ENCODE results near the gene ZNF609. TPM values are rescaled to one million over a fixed set of nuclear protein-coding genes. Genes with fewer than 3 reads are reported as not detected.

The ZNF609 gene
- total and polyA plus RNA-seq, 4 donors = 8.1 to 54.2 (median 22.0) TPM

- Histone ChIP-seq H3K27me3 (ENCODE audit: control insufficient read depth in 3 of 3, insufficient read depth in 3 of 3, low read length in 2 of 3) (no peaks in the 10 kb centered on the region), H3K9me3 (ENCODE audit: control insufficient read depth in 4 of 4, insufficient read depth in 3 of 4, low read length in 3 of 4) (no peaks in the 10 kb centered on the region), H3K4me1 (ENCODE audit: control insufficient read depth in 5 of 5, insufficient read depth in 5 of 5, low read length in 5 of 5) (peaks cover 4 to 22% (median 17%) of the 10 kb centered on the region in 5 donors), H3K9ac (ENCODE audit: insufficient read depth in 1 of 2, low read length in 2 of 2) (no peak overlapping the region), H3K4me3 (no peak overlapping the region), H3K27ac (ENCODE audit: low read depth in 1 of 2, low read length in 1 of 2) (no peak overlapping the region), H3K36me3 (ENCODE audit: control insufficient read depth in 4 of 4, insufficient read depth in 4 of 4, low read length in 4 of 4) (peaks cover 0 to 18% (median 13%) of the 10 kb centered on the region in 4 donors)
- DNase-seq = no peak
- no peak for ATAC-seq (ENCODE audit: insufficient read depth, low FRiP score)
- WGBS, 2 donors = 33 to 40% methylated on average over 2 of the region's 2 CpGs
- no peak for TF ChIP-seq CTCF (IDR thresholded peaks at IDR 0.05; ENCODE audit: control extremely low read depth, extremely low read depth)
Measured at GRCh38 chr15:64502151-64502550, 41.8 kb downstream of the ZNF609 start.

- H3K9ac ChIP-seq (ENCODE audit: insufficient read depth in 1 of 2, low read length in 2 of 2) = no peak overlapping the region
- peaks cover 6 to 26% (median 19%) of the 10 kb centered on the region in 5 donors for H3K4me1 ChIP-seq (ENCODE audit: control insufficient read depth in 5 of 5, insufficient read depth in 5 of 5, low read length in 5 of 5)
- ATAC-seq (ENCODE audit: insufficient read depth, low FRiP score) (no peak), DNase-seq (no peak)
- H3K27ac ChIP-seq (ENCODE audit: low read depth in 1 of 2, low read length in 1 of 2) = peak overlapping the region in 1 of 2 donors; percentile 42
- H3K27me3 ChIP-seq (ENCODE audit: control insufficient read depth in 3 of 3, insufficient read depth in 3 of 3, low read length in 2 of 3) = no peaks in the 10 kb centered on the region
- TF ChIP-seq CTCF (IDR thresholded peaks at IDR 0.05; ENCODE audit: control extremely low read depth, extremely low read depth) = no peak
- WGBS, 2 donors = 58 to 70% methylated on average over 3 of the region's 3 CpGs
- peaks cover 0 to 18% (median 13%) of the 10 kb centered on the region in 4 donors for H3K36me3 ChIP-seq (ENCODE audit: control insufficient read depth in 4 of 4, insufficient read depth in 4 of 4, low read length in 4 of 4)
- no peaks in the 10 kb centered on the region for H3K9me3 ChIP-seq (ENCODE audit: control insufficient read depth in 4 of 4, insufficient read depth in 3 of 4, low read length in 3 of 4)
- H3K4me3 ChIP-seq = no peak overlapping the region
Measured at GRCh38 chr15:64502551-64502950, 42.2 kb downstream of the ZNF609 start.

DNA sequence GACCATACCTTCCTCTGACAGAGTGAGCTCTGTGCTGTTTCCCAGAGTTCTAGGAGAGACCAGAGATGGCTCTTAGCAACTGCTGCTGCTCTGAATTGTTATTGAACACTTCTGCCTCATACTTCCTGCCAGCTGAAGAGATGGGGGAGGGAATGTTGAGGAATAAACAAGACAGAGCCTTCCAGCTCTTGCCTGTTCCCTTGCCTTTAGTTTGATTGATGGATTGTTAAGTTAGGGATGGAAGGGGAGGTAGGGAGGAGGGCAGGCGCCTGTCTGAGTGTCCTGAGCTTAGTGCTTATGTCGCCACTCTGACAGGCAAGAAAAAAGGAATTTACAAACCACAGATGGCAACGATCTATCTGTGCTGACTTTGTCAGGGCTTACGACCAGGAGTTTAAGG is 42.8 kb downstream of the ZNF609 start:
- no peak for ATAC-seq (ENCODE audit: insufficient read depth, low FRiP score)
- Histone ChIP-seq H3K9me3 (ENCODE audit: control insufficient read depth in 4 of 4, insufficient read depth in 3 of 4, low read length in 3 of 4) (no peaks in the 10 kb centered on the region), H3K27ac (ENCODE audit: low read depth in 1 of 2, low read length in 1 of 2) (peak overlapping the region in 1 of 2 donors; percentile 61), H3K4me1 (ENCODE audit: control insufficient read depth in 5 of 5, insufficient read depth in 5 of 5, low read length in 5 of 5) (peaks cover 6 to 31% (median 24%) of the 10 kb centered on the region in 5 donors), H3K36me3 (ENCODE audit: control insufficient read depth in 4 of 4, insufficient read depth in 4 of 4, low read length in 4 of 4) (peaks cover 0 to 18% (median 13%) of the 10 kb centered on the region in 4 donors), H3K4me3 (no peak overlapping the region), H3K27me3 (ENCODE audit: control insufficient read depth in 3 of 3, insufficient read depth in 3 of 3, low read length in 2 of 3) (no peaks in the 10 kb centered on the region), H3K9ac (ENCODE audit: insufficient read depth in 1 of 2, low read length in 2 of 2) (no peak overlapping the region)
- peak; percentile 49 to 80 (median 77) for DNase-seq
- WGBS, 2 donors = 3 to 13% methylated on average over 4 of the region's 4 CpGs
- no peak for TF ChIP-seq CTCF (IDR thresholded peaks at IDR 0.05; ENCODE audit: control extremely low read depth, extremely low read depth)

- WGBS, 2 donors = 3 to 13% methylated on average over 1 of the region's 1 CpG
- H3K36me3 ChIP-seq (ENCODE audit: control insufficient read depth in 4 of 4, insufficient read depth in 4 of 4, low read length in 4 of 4) = peaks cover 0 to 18% (median 13%) of the 10 kb centered on the region in 4 donors
- no peaks in the 10 kb centered on the region for H3K9me3 ChIP-seq (ENCODE audit: control insufficient read depth in 4 of 4, insufficient read depth in 3 of 4, low read length in 3 of 4)
- no peak overlapping the region for H3K9ac ChIP-seq (ENCODE audit: insufficient read depth in 1 of 2, low read length in 2 of 2)
- H3K27ac ChIP-seq (ENCODE audit: low read depth in 1 of 2, low read length in 1 of 2) = peak overlapping the region in 1 of 2 donors; percentile 61
- H3K27me3 ChIP-seq (ENCODE audit: control insufficient read depth in 3 of 3, insufficient read depth in 3 of 3, low read length in 2 of 3) = no peaks in the 10 kb centered on the region
- DNase-seq (no peak), ATAC-seq (ENCODE audit: insufficient read depth, low FRiP score) (no peak)
- no peak overlapping the region for H3K4me3 ChIP-seq
- peaks cover 6 to 31% (median 24%) of the 10 kb centered on the region in 5 donors for H3K4me1 ChIP-seq (ENCODE audit: control insufficient read depth in 5 of 5, insufficient read depth in 5 of 5, low read length in 5 of 5)
- TF ChIP-seq CTCF (IDR thresholded peaks at IDR 0.05; ENCODE audit: control extremely low read depth, extremely low read depth) = no peak
Measured at GRCh38 chr15:64503640-64504039, 43.3 kb downstream of the ZNF609 start.
